M059J (cell line): ENCODE data around the gene PHACTR1. TPM values are rescaled to one million over a fixed set of nuclear protein-coding genes. Genes with fewer than 3 reads are reported as not detected.
A peak's percentile ranks its signal among the peaks of the same experiment; 100 is the strongest.

Experiments used
- DNase-seq: peaks from one replicate; pipeline ENCODE4 v3.0.0-alpha.2; 2012; ENCODE audit warnings: low read depth
- total RNA-seq: library from RNA; depleted of rRNA; stranded (reverse); fragments of >200 nt; shearing (Covaris generic); gene quantifications from 2 replicates; pipeline ENCODE4 v1.2.3, GENCODE V29; 2014

Gene PHACTR1
- total RNA-seq, 1 experiment from 2014 or later, result 1.2 TPM

DNA sequence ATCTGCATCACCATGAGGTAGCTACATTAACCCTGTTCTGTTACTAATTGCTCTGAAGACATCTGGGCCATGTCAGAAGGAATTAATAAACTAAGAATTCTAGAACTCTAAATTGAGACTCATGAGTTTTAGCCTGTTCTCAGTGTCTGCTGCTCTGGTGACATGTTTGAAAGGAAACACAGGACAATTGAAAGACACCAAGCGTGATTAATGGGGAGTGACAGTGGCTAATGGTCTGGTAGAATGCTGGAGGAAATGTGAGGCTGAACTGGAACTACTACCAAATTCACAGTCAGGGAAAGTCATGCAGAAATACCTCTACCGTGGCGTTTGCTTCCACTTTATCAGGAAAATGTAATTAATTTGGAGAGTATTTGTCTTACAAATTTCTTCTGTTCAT is 471.7 kb downstream of the PHACTR1 start:
- no peak for DNase-seq

DNA sequence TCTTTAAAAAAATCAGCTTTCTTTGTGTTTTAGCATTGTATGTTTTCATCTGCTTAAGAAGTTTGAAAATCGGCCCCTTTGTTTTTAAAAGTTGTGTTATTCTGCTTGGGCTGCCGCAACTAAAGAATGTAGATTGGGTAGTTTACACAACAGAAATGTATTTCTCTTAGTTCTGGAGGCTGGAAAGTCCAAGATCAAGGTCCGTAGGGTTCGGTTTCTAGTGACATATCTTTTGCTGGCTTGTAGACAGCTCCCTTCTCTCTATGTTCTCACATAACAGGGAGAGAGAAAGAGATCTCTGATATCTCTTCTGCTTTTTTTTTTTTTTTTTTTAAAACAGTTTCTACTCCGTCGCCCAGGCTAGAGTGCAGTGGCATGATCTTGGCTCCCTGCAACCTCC is 473.1 kb downstream of the PHACTR1 start:
- no peak for DNase-seq

DNA sequence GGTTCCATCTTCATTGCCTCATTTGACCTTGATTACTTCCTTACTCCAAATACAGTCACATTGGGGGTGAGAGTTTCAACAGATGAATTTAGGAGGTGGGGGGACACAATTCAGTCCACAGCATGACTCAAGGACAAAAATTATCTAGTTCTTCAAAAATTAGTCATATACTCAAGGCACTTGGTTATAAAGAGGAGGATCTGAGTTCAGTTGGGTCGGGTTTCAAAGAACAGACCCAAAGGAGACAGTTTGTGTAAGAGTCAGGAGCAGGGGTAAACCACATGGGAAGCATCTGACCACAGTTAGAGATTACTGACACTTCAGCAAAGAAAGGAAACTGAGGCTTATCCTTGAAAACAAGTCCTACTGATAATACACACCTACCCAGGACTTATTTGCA is 473.8 kb downstream of the PHACTR1 start:
- DNase-seq, result no peak

DNA sequence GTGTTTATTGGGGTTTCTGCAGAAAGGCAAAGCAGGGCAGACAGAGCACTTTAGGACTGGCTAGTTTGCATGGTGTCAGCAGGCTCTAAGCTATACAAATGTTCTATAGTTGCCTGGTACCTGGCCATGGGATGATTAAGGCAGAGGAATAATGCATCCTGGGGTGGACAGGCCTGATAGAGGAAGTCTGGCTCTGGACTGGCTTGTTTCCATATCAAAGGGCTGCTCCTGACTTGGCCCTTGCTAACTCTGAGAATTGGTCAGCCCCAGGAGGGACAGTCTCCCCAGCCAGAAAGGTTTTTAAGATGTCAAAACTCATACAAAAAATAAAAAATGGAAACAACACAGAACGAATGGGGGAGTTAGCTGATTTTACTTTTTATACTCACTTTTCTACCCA is 474.9 kb downstream of the PHACTR1 start:
- DNase-seq, result no peak

DNA sequence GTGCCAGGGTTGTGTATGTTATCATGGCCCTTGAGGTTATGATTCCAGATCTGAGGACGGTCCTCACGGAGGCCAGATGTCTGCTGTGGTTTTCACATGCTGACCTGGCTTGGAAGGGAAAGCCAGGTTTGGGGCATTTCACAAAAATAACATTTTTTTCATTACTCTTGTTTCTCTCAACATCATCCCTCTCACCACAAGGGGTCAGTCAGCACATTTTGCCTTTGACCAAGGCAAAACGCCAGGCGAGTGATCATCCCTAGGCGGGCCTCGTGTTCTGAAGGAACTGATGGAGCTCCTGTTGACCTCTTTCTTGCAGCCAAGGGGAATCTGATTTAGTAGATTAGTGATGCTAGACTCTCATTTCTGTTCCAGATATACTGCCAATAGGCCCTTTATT is 478.3 kb downstream of the PHACTR1 start:
- DNase-seq, result peak; percentile 62

DNA sequence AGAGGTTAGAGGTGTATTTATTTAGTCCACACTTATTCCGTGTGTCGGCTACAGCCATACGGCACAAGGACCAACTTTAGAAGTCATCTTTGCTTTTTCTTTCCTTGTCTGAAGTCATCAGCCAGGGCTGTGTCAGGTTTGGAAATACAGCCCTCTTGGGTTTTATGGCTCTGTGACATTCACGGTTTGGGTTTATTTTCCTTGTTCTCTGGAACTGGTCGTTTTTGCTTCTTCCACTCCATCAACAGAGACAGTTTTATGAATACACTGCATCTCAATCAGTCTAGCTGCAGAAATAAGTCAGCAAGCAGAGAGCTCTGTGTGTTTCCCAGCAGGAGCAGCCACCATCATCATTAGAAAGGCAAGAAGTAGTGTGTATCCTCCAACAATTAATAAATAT is 479.2 kb downstream of the PHACTR1 start:
- no peak for DNase-seq

DNA sequence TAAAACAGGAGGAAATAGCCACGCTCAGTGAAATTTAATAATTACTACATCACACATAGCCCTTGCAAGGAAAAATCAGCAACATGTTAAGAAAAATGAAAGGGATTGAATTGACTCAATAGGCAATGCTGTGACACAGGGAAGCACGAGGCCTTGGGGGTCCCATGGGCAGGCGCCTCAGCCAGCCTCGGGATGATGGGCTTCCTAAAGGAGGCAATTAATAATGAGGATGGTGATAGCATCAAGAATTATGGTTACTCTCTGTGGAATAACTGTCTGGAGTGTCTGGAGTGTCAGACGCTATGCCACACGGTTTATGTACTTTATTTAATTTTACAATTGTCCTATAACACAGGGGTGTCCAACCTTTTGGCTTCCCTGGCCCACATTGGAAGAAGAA is 481.6 kb downstream of the PHACTR1 start:
- DNase-seq, result no peak

DNA sequence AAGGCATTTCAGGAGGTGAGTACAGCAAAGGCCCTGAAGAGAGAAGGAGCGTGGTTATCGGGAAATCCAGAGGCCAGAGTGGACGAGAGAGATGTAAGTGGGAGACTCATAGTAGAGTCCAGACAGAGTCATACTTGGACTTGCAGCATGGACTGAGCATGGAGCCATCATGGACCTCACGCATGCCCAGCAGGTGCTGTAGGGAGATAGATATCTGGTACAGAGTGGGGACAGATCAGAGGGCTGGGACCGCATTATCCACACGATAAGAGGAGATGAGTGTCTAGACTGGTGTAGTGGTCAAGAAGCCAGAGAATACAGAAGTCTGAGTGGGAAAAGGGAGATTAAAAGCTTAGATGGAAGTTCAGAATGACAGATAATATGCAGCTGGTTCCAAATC is 484.8 kb downstream of the PHACTR1 start:
- no peak for DNase-seq

DNA sequence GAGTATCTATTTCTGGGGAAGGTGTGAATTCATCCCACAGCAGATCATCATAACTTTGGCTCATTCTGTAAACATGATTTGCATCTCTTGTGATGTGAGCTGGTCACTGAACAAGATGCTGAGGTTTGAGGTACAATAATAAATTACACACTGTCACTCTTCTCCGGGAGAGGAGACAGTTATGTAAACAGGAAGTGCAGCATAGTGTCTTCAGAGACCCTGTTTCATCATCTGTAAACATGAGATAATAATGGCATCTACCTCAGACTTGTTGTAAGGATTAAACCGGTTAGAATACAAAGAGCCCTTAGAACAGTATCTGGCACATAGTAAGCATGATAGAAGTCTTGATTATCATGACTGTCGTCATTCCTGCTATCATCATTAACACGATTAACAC is 486.6 kb downstream of the PHACTR1 start:
- DNase-seq, result no peak

DNA sequence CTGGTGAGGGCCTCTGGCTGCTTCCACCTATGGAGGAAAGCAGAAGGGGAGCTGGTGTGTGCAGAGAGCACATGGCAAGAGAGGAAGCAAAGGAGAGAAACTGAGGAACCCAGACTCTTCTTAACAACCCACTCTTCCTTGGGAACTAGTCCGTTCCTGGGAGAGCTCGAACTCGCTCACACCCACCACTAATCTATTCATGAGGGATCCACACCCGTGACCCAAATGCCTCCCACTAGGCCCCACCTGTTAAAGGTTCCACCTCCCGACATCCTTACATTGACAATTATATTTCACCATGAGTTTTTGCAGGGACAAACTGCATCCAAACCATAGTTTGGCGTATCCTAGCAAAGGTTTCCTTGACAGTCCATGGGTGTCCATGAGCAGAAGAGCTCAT is 488.5 kb downstream of the PHACTR1 start:
- DNase-seq, result no peak

DNA sequence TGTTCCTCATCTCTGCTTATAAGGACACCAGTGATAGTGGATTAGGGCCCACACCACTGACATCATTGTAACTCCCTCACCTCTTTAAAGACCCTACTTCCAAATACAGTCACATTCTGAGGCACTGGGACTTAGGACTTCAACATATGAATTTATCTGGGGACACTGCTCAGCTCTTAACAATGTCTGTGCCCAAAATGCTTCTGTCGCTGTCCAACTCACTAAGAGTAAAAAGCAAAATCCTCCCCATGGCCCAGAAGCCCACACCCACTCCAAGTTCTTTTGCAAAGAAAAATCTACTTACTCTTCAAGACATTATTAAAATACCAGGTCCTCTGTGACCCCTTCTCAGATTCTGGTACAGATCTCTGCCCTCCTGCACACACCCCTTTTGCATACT is 495.5 kb downstream of the PHACTR1 start:
- no peak for DNase-seq

DNA sequence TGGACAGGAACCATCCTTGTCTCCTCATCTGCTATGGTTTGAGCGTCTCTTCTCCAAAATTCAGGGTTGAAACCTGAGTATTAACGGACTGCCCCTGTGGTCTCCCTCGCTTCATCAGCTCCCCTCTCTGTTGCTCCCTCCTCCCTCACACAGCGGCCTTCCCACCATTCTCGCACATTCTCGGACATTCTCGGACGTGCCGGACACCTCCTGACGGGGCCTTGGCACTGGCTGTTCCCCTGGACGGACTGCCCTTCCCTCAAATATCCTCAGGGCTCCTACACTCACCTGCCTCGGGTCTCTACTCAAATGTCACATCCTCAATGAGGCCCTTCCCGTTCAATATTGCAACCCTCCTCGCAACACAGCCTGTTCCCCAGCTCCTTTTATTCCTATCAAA is 496.0 kb downstream of the PHACTR1 start:
- no peak for DNase-seq

DNA sequence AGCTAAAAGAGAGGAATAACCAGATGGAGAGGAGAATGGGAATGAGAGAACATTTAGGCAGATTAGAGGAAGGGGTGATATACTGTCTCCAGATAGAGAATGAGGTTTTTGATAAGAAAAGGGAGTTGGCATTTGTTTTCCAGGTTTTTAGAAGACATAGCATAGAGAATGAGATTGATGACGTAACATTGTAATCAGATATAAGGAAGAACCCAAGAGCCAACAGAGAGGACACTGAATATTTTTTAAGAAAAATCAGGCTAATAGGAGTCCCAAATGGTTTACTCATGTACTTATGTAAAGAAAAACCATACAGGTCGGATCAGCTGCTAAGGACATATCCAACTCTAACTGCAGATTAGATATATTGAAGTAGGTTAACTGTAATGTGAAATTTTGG is 498.8 kb downstream of the PHACTR1 start:
- DNase-seq, result no peak

DNA sequence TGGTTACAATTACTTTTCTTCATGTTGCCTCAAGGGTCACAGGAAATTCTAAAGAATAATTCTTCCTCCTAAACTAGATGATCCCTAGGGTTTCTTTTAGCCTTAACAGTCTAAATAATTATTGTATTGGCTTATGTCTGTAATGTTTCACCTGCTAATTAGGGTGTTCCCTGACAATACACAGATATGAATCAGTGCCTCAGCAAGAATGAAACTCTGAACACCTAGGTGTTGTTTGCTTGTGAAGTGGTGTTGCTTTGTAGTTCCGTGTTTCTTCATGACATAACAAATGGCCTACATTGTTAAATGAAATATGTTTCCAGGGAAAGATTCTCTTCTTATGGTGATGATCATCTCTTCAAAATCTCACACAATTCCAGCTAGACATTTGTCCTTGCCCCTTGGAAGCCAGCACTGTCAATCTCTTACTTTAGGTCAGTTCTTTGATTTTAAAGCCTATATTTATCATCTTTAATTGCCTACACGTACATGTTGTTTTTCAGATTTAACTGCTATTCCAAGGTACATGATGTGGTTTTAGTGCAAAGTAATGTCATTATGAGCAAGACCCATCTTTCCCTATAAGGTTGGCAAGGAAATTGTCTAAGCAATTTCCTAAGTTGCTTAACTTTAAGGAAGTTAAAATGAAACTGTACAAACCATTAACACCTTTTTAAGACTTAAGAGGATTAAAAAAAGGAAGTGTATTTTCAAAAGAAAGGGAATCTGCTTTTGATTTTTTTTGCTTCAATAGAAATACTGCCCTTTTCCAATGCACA is 499.9 kb downstream of the PHACTR1 start:
- DNase-seq, result no peak

DNA sequence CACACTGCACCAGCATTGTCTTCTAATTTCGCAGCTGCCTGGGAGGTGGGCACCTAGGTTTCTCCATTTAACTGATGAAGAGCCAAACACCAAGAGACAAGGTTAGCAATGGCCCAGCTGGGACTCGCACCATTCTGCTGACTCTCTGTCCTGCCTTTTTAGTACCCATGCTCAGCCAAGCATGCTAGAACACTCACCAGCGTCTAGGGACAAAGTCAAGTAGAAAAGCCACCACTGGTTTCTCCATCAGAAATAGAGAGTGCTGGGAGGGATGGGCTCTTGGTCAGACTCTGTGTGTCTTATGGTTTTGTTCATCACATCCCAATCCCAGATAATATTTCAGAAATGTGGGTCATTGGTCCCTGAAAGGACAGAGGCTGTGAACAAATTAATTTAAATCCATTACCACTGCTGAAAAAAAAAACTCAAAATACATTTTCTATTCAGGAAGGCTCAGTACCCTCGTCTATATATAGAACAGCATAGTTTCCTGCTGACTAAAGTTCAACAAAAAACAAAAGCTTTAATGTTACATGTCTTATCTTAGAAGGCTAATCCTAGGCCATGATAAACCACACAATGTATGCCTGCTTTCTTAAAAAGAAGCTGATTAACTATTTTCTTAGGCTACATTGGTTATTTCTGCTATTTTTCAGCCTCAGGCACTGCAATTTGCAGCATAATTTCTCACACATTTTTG is 500.8 kb downstream of the PHACTR1 start:
- no peak for DNase-seq

DNA sequence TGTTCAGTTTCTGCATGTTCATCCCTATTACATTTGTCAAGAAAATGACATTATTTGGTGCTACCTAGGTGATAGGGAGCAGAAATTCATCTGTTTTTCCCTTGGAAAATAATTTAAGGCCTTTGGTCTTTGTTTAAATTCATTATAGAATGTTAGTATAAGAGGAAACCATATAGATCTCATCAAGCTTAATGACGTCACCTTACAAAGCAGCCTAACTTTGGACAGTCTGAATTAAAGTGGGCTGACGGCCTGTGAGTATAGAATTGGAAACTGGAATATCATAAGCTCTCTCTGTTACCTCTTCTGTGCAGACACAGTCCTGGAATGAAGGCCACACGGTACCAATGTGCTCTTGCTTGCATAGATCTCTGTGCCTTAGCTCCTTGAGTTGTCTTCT is 503.7 kb downstream of the PHACTR1 start:
- no peak for DNase-seq

DNA sequence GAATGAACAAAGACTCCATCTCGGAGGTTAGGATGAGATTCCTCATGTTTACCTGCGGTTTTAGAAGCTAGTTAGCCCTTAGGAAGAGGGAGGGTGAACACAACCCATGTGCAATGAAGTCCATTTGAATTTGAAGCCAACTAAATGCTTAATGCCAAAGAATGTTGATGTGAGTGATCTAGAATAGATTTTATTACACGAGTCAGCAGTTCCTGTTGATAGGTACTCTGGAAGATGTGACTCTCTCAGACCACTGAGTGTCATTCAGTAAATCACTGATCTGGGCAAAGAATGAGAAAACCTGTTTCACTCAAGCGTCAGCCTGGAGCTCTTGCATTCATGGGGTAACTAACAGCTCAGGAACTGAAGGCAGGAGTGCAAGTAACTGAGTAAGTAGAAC is 505.5 kb downstream of the PHACTR1 start:
- DNase-seq, result no peak

DNA sequence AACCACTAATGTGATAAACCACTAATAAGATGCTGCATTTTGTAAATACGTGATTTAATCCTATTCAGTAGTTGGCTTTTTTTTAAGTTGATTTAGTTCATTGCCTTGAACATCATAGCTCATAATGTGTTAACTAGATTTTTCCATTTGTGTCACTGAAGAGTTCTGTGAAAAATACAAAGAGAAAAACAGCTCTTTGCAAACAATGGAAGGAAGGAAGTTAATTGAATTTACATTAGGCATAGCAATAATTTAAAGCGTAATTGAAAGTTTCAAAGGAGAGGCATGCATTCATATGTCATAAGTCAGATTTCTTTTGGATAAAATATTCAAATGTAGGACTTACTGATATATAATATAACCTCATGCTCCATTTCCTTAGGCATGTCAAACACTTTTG is 509.5 kb downstream of the PHACTR1 start:
- DNase-seq, result no peak

DNA sequence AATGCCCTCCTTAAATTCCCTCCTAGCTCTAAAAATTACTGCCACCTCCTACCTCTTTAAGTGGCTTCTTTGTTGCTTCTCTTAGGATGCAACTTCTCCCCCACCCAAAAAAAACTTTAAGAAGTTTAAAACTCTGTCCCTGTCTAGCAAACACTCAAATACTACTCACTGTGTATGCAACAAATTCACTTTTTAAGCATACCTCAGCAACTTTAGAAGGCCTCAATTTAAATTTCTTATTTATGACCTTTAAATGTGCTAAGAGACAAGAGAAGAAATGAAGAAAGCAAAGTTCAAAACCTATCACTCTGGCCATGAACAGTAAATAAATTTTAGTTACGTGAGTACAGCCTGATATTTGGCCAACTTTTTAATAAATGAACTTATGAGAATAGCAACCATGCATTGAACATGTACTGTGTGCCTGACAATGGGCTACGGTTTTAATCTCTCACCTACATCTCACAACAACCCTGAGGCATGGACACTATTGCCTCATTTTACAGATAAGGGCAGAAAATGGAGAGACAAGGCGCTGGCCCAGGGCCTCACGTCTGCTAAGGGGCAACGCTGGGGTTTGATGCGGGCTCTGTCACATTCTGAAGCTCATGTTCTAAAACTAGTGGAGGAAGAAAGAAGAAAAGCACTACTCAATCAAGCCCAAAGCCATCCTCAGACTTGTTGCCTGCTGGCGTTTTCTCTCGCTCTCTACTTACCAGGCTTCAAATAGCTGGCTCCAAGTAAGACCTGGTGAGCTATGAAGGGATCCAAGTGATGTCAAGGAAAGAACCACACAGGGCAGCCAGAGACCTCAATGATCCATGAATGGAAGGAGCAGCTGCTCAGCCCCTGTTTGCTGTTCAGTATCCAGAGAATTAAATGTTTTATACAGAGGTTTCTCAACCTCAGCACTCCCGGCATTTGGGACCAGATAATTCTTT is 512.0 kb downstream of the PHACTR1 start:
- DNase-seq, result no peak

DNA sequence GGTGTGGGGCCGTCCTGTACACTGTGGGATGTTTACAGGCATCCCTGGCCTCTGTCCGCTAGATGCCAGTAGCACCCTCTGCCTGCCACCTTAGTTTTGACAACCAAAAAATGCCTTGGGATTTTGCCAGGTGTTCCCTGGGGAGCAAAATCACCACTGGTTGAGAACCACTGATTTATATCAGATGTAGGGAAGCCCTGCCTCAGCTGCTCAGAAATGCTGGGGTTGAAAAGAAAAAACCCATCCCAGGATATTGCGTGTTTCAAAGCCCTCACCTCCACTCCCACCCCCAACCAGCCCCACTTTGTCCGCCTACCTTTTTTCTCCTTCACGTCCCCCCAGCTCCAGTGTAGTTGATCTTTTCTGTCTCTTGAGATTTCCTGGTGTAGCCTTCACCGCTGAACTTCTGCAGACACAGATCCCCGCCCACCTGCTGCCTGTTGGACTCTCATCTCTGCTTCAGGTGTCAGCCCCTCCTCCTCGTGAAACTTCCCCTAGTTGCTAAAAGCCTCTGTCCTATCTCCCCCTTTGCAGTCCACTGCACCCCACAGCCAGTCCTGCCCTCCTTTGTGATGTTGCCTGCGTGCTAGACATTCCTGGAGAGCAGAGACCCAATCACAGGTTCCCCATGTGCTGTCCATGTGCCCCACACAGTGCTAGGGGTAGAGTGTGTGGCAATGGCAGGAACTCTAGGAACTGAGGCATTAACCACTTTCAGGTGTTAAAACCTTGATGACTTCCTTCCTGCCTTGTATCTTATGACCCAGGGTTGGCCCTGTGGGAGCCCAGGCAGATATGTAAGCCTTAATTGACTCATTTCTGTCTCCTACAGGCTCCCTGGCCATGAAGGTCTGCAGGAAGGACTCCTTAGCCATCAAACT is 512.9 kb downstream of the PHACTR1 start:
- peak; percentile 44 for DNase-seq

DNA sequence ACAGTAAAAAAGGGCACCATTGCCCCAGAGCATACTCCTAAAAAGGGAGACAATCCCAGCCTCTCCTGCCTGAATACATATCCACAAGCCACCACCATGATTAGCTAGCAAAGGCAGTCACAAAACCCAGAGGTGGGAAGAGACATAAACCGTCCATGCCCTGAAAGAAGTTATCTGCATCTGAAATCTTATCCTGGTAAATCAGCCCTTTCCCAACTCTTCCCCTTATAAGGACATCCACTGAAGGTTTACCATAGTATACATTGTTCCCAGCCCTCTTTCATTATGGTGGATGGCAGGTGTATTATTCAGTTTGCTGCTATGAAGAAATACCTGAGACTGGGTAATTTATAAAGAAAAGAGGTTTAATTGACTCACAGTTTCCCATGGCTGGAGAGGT is 516.5 kb downstream of the PHACTR1 start:
- DNase-seq, result no peak
